CD4-positive, alpha-beta T cell (primary cell): ENCODE data around the gene SMCR8. TPM values are rescaled to one million over a fixed set of nuclear protein-coding genes. Genes with fewer than 3 reads are reported as not detected.

ENCODE experiments used
- ATAC-seq: fragments of 200-7000 bp; cut with Tn5 transposase; one replicate; pipeline ENCODE4 v1.10.0; 2022; ENCODE audit warnings: mild to moderate bottlenecking; ENCODE audit not compliant: poor library complexity
- CTCF ChIA-PET: fragments of 350-600 bp; sonication (Branson Sonifier 250); formaldehyde crosslinking; loops from one replicate; lab custom pipeline; 2021; ENCODE audit warnings: antibody characterized with exemption, inconsistent platforms; lab: Charles Lee
- POLR2A ChIA-PET: fragments of 350-600 bp; sonication (Branson Sonifier 250); formaldehyde crosslinking; loops from one replicate; lab custom pipeline; 2021; ENCODE audit warnings: antibody characterized with exemption, inconsistent platforms; lab: Charles Lee
- DNase-seq, 14 experiments: peaks; one replicate each; pipeline ENCODE4 v3.0.0-alpha.2; 2013 to 2020; ENCODE audit warnings: mixed read lengths in 2 of 14
- H3K27ac ChIP-seq, 2 donors: one replicate each; pipeline versions ENCODE4 v1.5.1 to v1.7.0; 2013; ENCODE audit warnings: low read length in 2 of 2, low read depth in 1 of 2, mild to moderate bottlenecking in 1 of 2
- H3K27me3 ChIP-seq, 2 experiments: 1 replicate in 1 of 2; 2 replicates in 1 of 2; pipeline versions ENCODE4 v1.6.1 to v1.7.0; 2013; ENCODE audit warnings: low read length in 2 of 2, control low read depth in 1 of 2, mild to moderate bottlenecking in 1 of 2, moderate library complexity in 1 of 2; ENCODE audit not compliant: insufficient read depth in 2 of 2, control insufficient read depth in 1 of 2
- H3K36me3 ChIP-seq: one replicate; pipeline ENCODE4 v1.6.1; 2013; ENCODE audit warnings: low read length, control low read depth; ENCODE audit not compliant: insufficient read depth
- H3K4me1 ChIP-seq: one replicate; pipeline ENCODE4 v1.6.1; 2013; ENCODE audit warnings: low read length, control low read depth; ENCODE audit not compliant: insufficient read depth
- H3K4me3 ChIP-seq: one replicate; pipeline ENCODE4 v1.5.1; 2013; ENCODE audit warnings: mild to moderate bottlenecking, low read length, moderate library complexity
- H3K9me3 ChIP-seq, 2 experiments: 1 replicate in 1 of 2; 2 replicates in 1 of 2; pipeline versions ENCODE4 v1.6.1 to v1.7.0; 2013; ENCODE audit warnings: low read length in 2 of 2, mild to moderate bottlenecking in 2 of 2, control low read depth in 1 of 2, moderate library complexity in 1 of 2; ENCODE audit not compliant: control insufficient read depth in 1 of 2, insufficient read depth in 1 of 2
- H3K27ac Mint-ChIP-seq: one replicate; pipeline ENCODE4 v1.8.0; 2020; ENCODE audit warnings: mixed read lengths
- H3K27me3 Mint-ChIP-seq: one replicate; pipeline ENCODE4 v1.8.0; 2021; ENCODE audit warnings: mixed read lengths
- H3K36me3 Mint-ChIP-seq: one replicate; pipeline ENCODE4 v1.8.0; 2021; ENCODE audit warnings: low read depth, mixed read lengths
- H3K4me1 Mint-ChIP-seq: one replicate; pipeline ENCODE4 v1.8.0; 2021; ENCODE audit warnings: low read depth, mixed read lengths
- H3K4me3 Mint-ChIP-seq: one replicate; pipeline ENCODE4 v1.8.0; 2020; ENCODE audit warnings: mild to moderate bottlenecking, mixed read lengths
- H3K9me3 Mint-ChIP-seq: one replicate; pipeline ENCODE4 v1.8.0; 2020; ENCODE audit warnings: mixed read lengths
- intact Hi-C, 2 experiments: fragments of 100-400 bp; cut with DNase I in 1 of 2; cut with micrococcal nuclease in 1 of 2; formaldehyde crosslinking; loops; one replicate each; pipeline versions ENCODE4 v1.15.1 to v1.9.0; 2023 to 2025; cut with DNase I, micrococcal nuclease
- total RNA-seq, 174 experiments: library from RNA in 2 of 174; stranded (reverse) in 2 of 174; gene quantifications; one replicate each; pipeline ENCODE4 v1.2.3 and lab custom pipeline; 2021 to 2026
- TF ChIP-seq, protein P1 (sequence below): fragments of 200-600 bp; IDR thresholded peaks from one replicate; pipeline ENCODE4 v1.8.0; 2022; ENCODE audit warnings: antibody characterized with exemption, mild to moderate bottlenecking

SMCR8 gene
- total RNA-seq, 2 experiments from 2014 or later, result 52.2 to 54.5 TPM

DNA sequence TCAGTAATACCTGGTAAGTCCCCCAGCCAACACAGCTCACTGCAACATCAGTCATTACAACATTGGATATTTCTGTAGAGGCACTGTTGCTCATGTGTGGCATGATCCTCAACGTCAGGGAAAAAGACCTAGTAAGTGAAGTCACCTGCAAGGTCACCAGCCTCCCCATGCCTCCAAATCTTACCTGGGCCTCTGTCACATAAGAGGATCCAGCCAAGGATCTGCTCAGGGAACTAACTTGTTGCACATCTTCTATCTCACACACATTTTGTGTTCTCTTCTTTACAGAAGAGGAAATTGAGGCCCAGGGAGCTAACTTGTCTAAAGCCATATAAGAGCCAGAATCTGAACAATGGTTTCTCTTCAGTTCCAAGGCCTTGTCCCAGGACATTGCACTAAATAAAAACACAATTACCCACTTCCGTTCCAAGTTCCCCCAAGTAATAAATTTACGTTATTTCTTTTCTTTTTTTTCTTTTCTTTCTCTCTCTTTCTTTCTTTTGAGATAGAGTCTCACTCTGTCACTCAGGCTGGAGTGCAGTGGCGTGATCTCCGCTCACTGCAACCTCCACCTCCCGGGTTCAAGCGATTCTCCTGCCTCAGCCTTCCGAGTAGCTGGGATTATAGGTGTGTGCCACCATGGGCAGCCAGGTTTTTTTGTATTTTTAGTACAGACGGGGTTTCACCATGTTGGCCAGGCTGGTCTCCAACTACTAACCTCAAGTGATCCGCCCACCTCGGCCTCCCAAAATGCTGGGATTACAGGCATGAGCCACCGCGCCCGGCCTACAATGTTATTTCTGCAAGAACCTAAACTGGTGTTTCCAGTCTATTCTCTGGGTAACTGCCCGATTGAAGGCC, 47.0 kb downstream of the SMCR8 start:
- POLR2A ChIA-PET, result interaction anchor here (2.2 kb wide), 1 partner anchor 47 kb away, joined by 8 read pairs; the partner anchor contains the start of genes SMCR8 and TOP3A
- ATAC-seq (no peak), DNase-seq (no peak)
- Mint-ChIP-seq H3K27me3 (no peaks in the 10 kb centered on the region), H3K4me3 (peak overlapping the region; percentile 91), H3K4me1 (peaks cover 18% of the 10 kb centered on the region), H3K27ac (peak overlapping the region; percentile 79), H3K9me3 (no peaks in the 10 kb centered on the region), H3K36me3 (no peaks in the 10 kb centered on the region)
- TF ChIP-seq, protein P1, sequence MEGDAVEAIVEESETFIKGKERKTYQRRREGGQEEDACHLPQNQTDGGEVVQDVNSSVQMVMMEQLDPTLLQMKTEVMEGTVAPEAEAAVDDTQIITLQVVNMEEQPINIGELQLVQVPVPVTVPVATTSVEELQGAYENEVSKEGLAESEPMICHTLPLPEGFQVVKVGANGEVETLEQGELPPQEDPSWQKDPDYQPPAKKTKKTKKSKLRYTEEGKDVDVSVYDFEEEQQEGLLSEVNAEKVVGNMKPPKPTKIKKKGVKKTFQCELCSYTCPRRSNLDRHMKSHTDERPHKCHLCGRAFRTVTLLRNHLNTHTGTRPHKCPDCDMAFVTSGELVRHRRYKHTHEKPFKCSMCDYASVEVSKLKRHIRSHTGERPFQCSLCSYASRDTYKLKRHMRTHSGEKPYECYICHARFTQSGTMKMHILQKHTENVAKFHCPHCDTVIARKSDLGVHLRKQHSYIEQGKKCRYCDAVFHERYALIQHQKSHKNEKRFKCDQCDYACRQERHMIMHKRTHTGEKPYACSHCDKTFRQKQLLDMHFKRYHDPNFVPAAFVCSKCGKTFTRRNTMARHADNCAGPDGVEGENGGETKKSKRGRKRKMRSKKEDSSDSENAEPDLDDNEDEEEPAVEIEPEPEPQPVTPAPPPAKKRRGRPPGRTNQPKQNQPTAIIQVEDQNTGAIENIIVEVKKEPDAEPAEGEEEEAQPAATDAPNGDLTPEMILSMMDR, result no peak
- no peaks in the 10 kb centered on the region for H3K36me3 ChIP-seq
- H3K4me1 ChIP-seq, result peaks cover 16% of the 10 kb centered on the region
- CTCF ChIA-PET, result interaction anchor here (0.9 to 1.2 kb wide), 2 partner anchors 9 to 42 kb away, joined by 3 read pairs; no protein-coding TSS in a partner anchor
- peak overlapping the region; percentile 69 for H3K4me3 ChIP-seq
- no peak overlapping the region for H3K27ac ChIP-seq
- H3K9me3 ChIP-seq, result no peaks in the 10 kb centered on the region
- intact Hi-C loops, result loop anchor here in 1 of 2 experiments (2.0 kb wide), 1 partner anchor 101 kb away; the partner anchor contains the start of gene MIEF2
- no peaks in the 10 kb centered on the region for H3K27me3 ChIP-seq

DNA sequence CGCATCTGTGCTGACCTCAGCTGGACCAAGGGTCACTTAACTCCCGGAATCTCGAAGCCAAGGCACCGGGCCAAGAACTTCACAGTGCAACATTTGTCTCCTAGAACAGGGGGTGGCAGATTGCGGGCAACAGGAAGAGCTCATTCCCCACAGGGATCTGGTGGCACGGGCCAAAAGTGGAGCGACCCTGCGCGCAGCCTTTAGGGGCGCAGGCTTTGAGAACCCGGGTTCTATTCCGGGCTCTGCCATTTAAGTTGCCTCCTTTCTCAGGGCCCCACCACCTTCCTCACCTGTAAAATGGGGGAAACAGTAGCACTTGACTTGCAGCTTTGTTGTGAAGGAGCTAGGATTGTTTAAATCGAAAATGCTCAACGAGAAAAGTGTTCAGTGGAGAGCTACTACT, 47.6 kb downstream of the SMCR8 start:
- Mint-ChIP-seq H3K36me3 (no peaks in the 10 kb centered on the region), H3K27me3 (no peaks in the 10 kb centered on the region), H3K4me3 (peak overlapping the region; percentile 91), H3K9me3 (no peaks in the 10 kb centered on the region), H3K27ac (peak overlapping the region; percentile 79), H3K4me1 (peaks cover 18% of the 10 kb centered on the region)
- intact Hi-C loops, result loop anchor here in 1 of 2 experiments (1.0 to 2.0 kb wide), 2 partner anchors 47 to 102 kb away; partner anchors contain the start of genes MIEF2 and SMCR8
- Histone ChIP-seq H3K9me3 (no peaks in the 10 kb centered on the region), H3K4me1 (peaks cover 16% of the 10 kb centered on the region), H3K36me3 (no peaks in the 10 kb centered on the region), H3K27me3 (no peaks in the 10 kb centered on the region), H3K27ac (peak overlapping the region in 1 of 2 donors; percentile 23), H3K4me3 (peak overlapping the region; percentile 69)
- DNase-seq (peak in 1 of 14 experiments; percentile 17), ATAC-seq (no peak)
- CTCF ChIA-PET, result interaction anchor here (0.9 to 1.2 kb wide), 2 partner anchors 10 to 42 kb away, joined by 3 read pairs; no protein-coding TSS in a partner anchor
- TF ChIP-seq, protein P1, result no peak
- POLR2A ChIA-PET, result interaction anchor here (1.2 to 2.2 kb wide), 3 partner anchors 31 to 48 kb away, joined by 3 to 8 read pairs (median 3); partner anchors contain the start of genes SMCR8 and TOP3A
